Epithelial cell of umbilical artery (primary cell): ENCODE results near the gene APBB1. TPM values are rescaled to one million over a fixed set of nuclear protein-coding genes. Genes with fewer than 3 reads are reported as not detected.

Experiments used
- total RNA-seq: library from RNA; depleted of rRNA; stranded (reverse); fragments of >200 nt; gene quantifications from 2 replicates; pipeline ENCODE4 v1.2.3, GENCODE V29; 2014

Gene APBB1
- 46.1 and 47.3 TPM in 2 replicates for total RNA-seq

DNA sequence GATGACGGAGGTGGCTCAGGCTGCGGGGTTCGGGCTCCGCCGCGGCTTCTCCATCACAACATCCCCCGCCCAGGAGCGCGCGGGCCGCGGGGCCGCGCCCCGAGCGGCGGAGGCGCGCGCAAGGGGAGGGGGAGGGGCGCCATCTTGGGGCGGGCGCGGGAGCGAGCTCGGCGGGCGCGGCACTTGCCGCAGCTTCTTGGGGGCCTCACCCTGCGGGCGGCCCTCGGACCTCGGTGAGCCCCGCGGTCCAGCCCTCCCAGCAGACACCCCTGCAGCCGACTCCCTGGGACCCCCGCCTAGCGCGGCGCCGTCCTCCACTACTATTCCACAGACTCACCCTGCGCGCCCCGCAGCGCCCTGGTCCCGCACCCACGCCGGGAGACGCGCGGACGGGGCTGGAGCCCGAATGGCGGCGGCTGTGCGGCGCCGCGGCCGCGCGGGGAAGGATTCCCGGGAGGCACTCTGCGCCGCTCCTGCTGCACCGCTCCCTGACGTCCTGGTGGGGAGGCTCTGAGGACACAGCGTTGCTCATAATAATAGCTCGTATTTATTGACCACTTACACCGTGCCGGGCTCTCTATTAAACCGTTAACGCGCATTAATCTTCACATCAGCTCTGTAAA lies at the start of gene APBB1:
APBB1 (minus strand) TSS at position 86 of the 623 bp plus-strand sequence. CDS start 7,747 bp downstream, outside the sequence.

DNA sequence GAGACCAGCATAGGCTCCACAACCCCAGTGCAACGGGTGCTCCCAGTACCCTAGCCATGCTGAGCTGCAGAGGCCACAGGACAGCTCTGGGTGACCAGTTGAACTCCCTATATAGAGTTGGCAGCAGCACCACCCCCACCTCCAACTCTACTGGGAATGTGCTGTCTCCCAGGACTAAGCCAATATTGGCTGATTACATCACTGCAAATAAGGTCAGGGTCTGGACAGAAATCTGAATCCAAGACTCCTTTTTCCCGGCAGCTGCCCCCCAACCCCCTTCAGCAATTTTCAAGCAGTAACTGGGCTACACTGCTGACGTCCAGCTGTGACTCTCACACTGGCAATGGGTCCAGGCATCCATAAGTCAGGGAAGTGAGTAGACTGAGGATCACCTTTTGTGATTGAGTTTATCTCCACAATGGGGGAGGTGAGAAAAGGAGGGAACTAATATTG lies 22.0 kb upstream of the APBB1 start, which contains the start of gene HPX:
HPX (minus strand) TSS at position 82 of the 453 bp plus-strand sequence; CDS start at position 58, 24 bp downstream.

DNA sequence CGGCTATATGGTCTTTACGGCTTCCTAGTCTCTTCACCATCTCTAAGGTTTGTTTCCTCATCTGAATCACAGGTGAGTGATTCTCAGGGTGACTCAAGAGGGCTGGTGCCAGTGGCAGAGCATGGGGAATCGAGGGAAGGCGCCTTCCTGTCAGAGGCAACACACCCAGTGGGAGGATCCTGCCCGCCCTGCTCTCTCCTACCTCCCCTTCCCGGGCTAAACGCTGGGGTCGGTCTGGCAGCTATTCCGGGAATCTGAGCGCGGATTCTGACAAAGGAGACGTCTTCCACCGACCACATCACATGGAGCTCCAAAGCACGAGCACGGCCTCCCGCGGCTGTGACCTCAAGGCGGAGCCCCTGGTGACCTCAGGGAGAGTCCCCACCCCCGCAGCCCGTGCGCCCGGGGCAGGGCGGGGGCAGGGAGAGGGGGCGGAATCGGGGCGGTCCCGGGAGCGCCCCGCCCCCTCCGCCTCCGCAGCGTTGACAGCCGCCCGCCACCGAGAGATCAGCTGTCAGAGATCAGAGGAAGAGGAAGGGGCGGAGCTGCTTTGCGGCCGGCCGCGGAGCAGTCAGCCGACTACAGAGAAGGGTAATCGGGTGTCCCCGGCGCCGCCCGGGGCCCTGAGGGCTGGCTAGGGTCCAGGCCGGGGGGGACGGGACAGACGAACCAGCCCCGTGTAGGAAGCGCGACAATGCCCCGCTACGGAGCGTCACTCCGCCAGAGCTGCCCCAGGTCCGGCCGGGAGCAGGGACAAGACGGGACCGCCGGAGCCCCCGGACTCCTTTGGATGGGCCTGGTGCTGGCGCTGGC lies 28.8 kb downstream of the APBB1 start, which contains the start of gene SMPD1:
SMPD1 (plus strand) TSS at position 570 of the 813 bp plus-strand sequence; CDS start at position 695, 125 bp downstream.

Other genes with a start within 250 kb of the APBB1 start
- gene OR52B2, start 248.8 kb downstream of the APBB1 start, total RNA-seq: not detected in 2 replicates
- gene OR52W1, start 219.9 kb downstream of the APBB1 start, total RNA-seq: not detected in 2 replicates
- gene C11orf42, start 213.5 kb downstream of the APBB1 start, total RNA-seq: not detected in 2 replicates
- 6.2 and 8.4 TPM in 2 replicates for gene FHIP1B, start 184.5 kb downstream of the APBB1 start, total RNA-seq
- gene CNGA4, start 180.0 kb downstream of the APBB1 start, total RNA-seq: under 0.01 TPM in 1 of 2 replicates, not detected in the other
- gene CCKBR, start 159.3 kb downstream of the APBB1 start, total RNA-seq: not detected in 2 replicates
- 135 and 389 TPM in 2 replicates for gene CAVIN3, start 98.6 kb downstream of the APBB1 start, total RNA-seq
- 11.0 and 17.5 TPM in 2 replicates for gene SMPD1, start 28.6 kb downstream of the APBB1 start, total RNA-seq
- not detected in 2 replicates for gene HPX, start 21.9 kb upstream of the APBB1 start, total RNA-seq
- 15.6 and 18.8 TPM in 2 replicates for gene TRIM3, start 54.8 kb upstream of the APBB1 start, total RNA-seq
- gene ARFIP2, start 62.2 kb upstream of the APBB1 start, total RNA-seq: 51.2 and 56.5 TPM in 2 replicates
- 28.4 and 38.7 TPM in 2 replicates for gene TIMM10B, start 62.4 kb upstream of the APBB1 start, total RNA-seq
- 1.3 and 3.3 TPM in 2 replicates for gene DNHD1, start 78.2 kb upstream of the APBB1 start, total RNA-seq
- 10.7 and 15.8 TPM in 2 replicates for gene RRP8, start 184.5 kb upstream of the APBB1 start, total RNA-seq
- gene ILK, start 184.7 kb upstream of the APBB1 start, total RNA-seq: 122 and 162 TPM in 2 replicates
- gene TAF10, start 193.1 kb upstream of the APBB1 start, total RNA-seq: 20.1 and 33.5 TPM in 2 replicates
- 48.1 and 60.3 TPM in 2 replicates for gene TPP1, start 200.3 kb upstream of the APBB1 start, total RNA-seq
- 29.0 and 30.2 TPM in 2 replicates for gene DCHS1, start 236.7 kb upstream of the APBB1 start, total RNA-seq